Effector memory CD8-positive, alpha-beta T cell (primary cell): ENCODE results near the gene KSR2.

ENCODE experiments used
- ATAC-seq: fragments of 150-1000 bp; cut with Tn5 transposase; replicated peaks from 2 replicates; pipeline ENCODE4 v1.10.0; 2021; ENCODE audit warnings: mild to moderate bottlenecking, moderate library complexity
- DNase-seq, 3 experiments: peaks; one replicate each; pipeline ENCODE4 v3.0.0; 2021
- H3K27ac Mint-ChIP-seq, 2 donors: one replicate each; pipeline ENCODE4 v1.8.0; 2022; ENCODE audit warnings: mild to moderate bottlenecking in 2 of 2, mixed read lengths in 2 of 2, moderate library complexity in 2 of 2
- H3K27me3 Mint-ChIP-seq, 2 donors: one replicate each; pipeline ENCODE4 v1.8.0; 2022; ENCODE audit warnings: mixed read lengths in 2 of 2
- H3K36me3 Mint-ChIP-seq: one replicate; pipeline ENCODE4 v1.8.0; 2022; ENCODE audit warnings: mild to moderate bottlenecking, moderate library complexity, mixed read lengths; ENCODE audit not compliant: insufficient read depth
- H3K4me1 Mint-ChIP-seq, 2 donors: one replicate each; pipeline ENCODE4 v1.8.0; 2022; ENCODE audit warnings: low read depth in 2 of 2, mixed read lengths in 2 of 2
- H3K4me3 Mint-ChIP-seq, 2 donors: one replicate each; pipeline ENCODE4 v1.8.0; 2022; ENCODE audit warnings: mild to moderate bottlenecking in 2 of 2, mixed read lengths in 2 of 2, moderate library complexity in 2 of 2
- H3K9me3 Mint-ChIP-seq, 2 donors: one replicate each; pipeline ENCODE4 v1.8.0; 2022; ENCODE audit warnings: mixed read lengths in 2 of 2

Gene KSR2

DNA sequence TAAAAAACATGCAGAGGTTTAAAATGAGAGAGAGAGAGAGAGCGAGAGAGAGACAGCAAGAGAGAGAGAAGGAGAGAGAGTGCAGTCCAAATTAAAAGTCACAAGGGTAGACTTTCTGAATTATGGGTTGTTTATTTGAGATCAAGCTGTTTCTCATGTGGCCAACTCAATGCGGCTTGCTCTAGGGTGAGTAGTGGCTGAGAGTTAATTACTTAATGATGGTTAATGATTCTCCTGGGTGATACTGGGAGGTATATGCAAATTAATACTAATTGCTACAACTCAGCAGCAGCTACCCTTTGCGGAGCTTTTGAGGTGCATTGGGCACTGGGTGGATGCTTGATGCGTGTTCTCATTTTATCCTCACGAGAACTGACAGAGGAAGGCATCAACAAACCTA lies 485.3 kb downstream of the KSR2 start:
- no peak for ATAC-seq
- Mint-ChIP-seq H3K4me1 (no peaks in the 10 kb centered on the region), H3K27ac (no peak overlapping the region), H3K27me3 (peaks cover 6 to 8% of the 10 kb centered on the region in 2 donors), H3K9me3 (peaks cover 5 to 9% of the 10 kb centered on the region in 2 donors), H3K36me3 (no peaks in the 10 kb centered on the region), H3K4me3 (no peak overlapping the region)
- DNase-seq: no peak

DNA sequence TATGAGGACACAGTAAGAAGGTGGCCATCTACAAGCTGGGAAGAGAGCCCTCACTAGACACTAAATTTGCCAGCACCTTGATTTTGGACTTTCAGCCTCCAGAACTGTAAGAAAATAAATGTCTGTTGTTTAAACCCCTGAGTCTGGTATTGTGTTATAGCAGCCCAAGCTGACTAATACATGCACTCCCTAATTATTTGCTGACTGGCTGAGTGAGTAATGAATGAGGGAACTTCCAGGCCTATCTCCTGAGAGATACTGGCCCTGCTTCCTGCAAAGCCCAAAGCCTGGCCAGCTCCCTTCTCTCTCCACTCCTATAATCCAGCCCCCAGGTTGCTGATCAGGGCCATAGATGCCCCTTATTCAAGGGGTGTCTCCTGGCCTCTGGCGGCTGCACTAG lies 487.3 kb downstream of the KSR2 start:
- no peaks in the 10 kb centered on the region for H3K4me1 Mint-ChIP-seq
- H3K4me3 Mint-ChIP-seq: no peak overlapping the region
- DNase-seq (no peak), ATAC-seq (no peak)
- H3K36me3 Mint-ChIP-seq: no peaks in the 10 kb centered on the region
- no peak overlapping the region for H3K27ac Mint-ChIP-seq
- H3K27me3 Mint-ChIP-seq: no peaks in the 10 kb centered on the region
- H3K9me3 Mint-ChIP-seq: no peaks in the 10 kb centered on the region

DNA sequence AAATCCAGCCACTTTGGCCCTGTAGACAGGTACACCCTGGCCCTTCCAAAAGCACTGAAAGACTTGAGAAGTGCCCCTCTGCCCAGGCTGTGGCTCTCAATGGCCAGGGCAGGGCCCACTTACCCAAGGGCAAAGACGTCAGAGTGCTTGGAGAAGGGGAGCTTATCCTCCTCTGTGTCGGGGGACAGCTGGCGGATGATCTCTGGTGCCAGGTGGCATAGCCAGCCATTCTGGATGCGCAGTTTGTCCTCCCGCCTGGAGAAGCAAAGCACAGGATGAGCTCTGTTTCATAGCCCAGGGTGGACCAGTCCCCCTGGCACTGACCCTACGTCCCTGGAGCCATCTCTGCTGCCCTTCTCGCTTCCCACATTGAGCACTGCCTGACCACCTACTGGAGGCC lies 492.4 kb downstream of the KSR2 start:
- no peak overlapping the region for H3K4me3 Mint-ChIP-seq
- ATAC-seq: no peak
- H3K4me1 Mint-ChIP-seq: no peaks in the 10 kb centered on the region

DNA sequence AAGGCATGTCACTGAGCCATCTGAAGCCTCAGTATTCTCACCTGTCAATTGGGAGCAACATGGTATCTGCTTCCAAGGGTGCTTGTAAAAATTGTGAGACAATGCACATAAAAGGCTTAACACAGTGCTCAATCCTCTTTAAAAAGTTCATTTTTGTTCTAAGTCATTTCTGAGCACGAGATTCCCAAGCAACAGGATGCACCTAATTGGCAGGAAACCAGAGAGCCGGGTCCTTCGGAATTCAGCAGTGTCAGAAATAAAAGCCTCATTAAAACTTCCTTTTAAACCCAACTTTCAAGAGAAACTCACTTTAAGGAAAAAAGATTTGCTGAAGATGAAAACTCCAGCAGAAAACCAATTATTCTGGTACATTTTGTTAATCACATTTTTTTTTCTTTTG lies 494.9 kb downstream of the KSR2 start:
- H3K27me3 Mint-ChIP-seq: peaks cover 0 to 9% of the 10 kb centered on the region in 2 donors
- DNase-seq (no peak), ATAC-seq (no peak)

More for the DNA sequence above, 492.4 kb downstream of the KSR2 start:
- no peak overlapping the region for H3K27ac Mint-ChIP-seq
- H3K9me3 Mint-ChIP-seq: peaks cover 7 to 8% of the 10 kb centered on the region in 2 donors
- H3K27me3 Mint-ChIP-seq: peaks cover 0 to 9% of the 10 kb centered on the region in 2 donors
- peaks cover 2% of the 10 kb centered on the region for H3K36me3 Mint-ChIP-seq
- no peak for DNase-seq

DNA sequence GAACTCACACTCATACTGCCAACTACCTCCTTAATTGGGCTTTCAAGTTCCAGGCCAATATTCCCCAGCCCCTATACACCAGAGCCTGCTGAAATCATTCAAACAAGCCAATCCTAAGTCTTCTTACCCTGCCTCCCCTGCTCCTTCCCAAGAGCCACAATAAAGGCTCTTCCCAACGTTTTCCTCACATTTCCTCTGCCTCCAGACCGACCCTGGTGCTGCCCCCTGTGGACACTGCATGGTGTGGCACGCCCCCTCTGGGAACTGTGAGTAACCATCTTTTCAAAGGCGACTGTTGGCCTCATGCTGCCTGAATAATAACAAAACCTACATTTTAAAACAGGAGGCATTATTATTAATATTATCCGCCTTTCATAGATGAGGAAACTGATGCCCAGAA lies 495.8 kb downstream of the KSR2 start:
- H3K27me3 Mint-ChIP-seq: peaks cover 0 to 9% of the 10 kb centered on the region in 2 donors
- no peak for DNase-seq
- H3K27ac Mint-ChIP-seq: no peak overlapping the region

More for the DNA sequence above, 494.9 kb downstream of the KSR2 start:
- peaks cover 10 to 13% of the 10 kb centered on the region in 2 donors for H3K9me3 Mint-ChIP-seq
- H3K36me3 Mint-ChIP-seq: peaks cover 2% of the 10 kb centered on the region
- no peaks in the 10 kb centered on the region for H3K4me1 Mint-ChIP-seq
- no peak overlapping the region for H3K4me3 Mint-ChIP-seq
- no peak overlapping the region for H3K27ac Mint-ChIP-seq

DNA sequence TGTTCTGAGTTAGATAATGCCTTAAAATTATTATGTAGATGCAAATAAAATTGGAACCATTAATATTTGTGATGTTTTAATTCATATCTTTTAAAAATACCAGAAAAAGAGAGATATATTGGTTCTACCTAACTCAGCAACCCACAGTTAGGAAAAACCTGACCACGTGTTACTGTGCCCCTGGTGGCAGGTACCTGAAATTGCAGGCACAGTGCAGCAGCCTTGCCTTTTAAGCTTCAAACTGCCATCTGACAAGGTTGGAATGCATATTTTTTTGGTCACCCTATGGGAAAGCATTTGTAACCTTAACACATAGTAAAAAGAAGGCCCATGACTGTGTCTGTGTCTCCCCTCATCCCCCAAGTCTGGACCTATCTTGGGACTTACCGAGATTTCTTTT lies 498.0 kb downstream of the KSR2 start:
- Mint-ChIP-seq H3K27me3 (peaks cover 0 to 9% of the 10 kb centered on the region in 2 donors), H3K9me3 (peaks cover 10 to 13% of the 10 kb centered on the region in 2 donors), H3K27ac (no peak overlapping the region), H3K36me3 (peaks cover 2% of the 10 kb centered on the region), H3K4me1 (no peaks in the 10 kb centered on the region), H3K4me3 (no peak overlapping the region)
- DNase-seq (no peak), ATAC-seq (no peak)

More for the DNA sequence above, 495.8 kb downstream of the KSR2 start:
- Mint-ChIP-seq H3K4me3 (no peak overlapping the region), H3K36me3 (peaks cover 2% of the 10 kb centered on the region), H3K4me1 (no peaks in the 10 kb centered on the region), H3K9me3 (peaks cover 10 to 13% of the 10 kb centered on the region in 2 donors)
- ATAC-seq: no peak

DNA sequence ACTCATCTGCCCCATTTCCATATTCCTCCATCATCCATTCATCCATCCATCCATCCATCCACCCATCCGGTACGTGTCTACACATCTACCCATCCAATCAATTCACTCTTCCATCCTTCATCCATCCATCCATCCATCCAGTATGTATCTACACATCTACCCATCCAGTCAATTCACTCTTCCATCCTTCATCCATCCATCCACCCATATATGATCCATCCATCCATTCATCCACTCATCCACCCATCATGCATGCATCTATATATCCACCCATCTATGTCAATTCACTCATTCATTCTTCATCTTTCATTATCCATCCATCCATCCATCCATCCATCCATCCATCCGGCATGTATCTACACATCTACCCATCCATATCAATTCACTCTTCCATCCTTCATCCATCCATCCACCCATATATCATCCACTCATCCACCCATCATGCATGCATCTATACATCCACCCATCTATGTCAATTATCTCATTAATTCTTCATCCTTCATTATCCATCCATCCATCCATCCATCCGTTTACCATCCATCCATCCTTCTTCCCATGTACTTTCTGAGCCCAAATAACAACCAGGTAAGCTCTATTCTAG lies 498.8 kb downstream of the KSR2 start:
- Mint-ChIP-seq H3K9me3 (peaks cover 8 to 10% of the 10 kb centered on the region in 2 donors), H3K36me3 (peaks cover 2% of the 10 kb centered on the region), H3K27me3 (peaks cover 0 to 7% of the 10 kb centered on the region in 2 donors), H3K4me1 (no peaks in the 10 kb centered on the region), H3K27ac (no peak overlapping the region), H3K4me3 (no peak overlapping the region)
- ATAC-seq (no peak), DNase-seq (no peak)

DNA sequence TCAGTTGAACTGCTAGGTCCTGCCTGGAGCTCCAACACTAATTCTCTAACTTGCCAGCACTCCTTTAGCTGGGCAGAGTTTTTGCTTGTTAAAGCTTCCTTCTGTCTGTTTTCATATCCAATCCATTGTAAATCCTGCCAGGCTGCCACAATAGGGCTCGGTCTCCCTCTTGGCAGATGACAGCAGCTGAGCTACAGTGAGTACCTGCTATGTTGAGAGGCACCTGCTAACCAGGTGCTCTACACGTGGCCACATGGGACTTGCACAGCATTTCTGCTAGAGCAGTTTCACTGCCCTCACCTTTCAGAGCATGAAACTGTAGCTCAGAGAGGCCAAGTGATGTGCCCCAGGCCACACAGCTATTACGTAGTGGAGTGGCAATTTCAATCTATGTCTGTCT lies 500.8 kb downstream of the KSR2 start:
- H3K4me3 Mint-ChIP-seq: no peak overlapping the region
- H3K36me3 Mint-ChIP-seq: peaks cover 1% of the 10 kb centered on the region
- H3K27me3 Mint-ChIP-seq: peaks cover 0 to 6% of the 10 kb centered on the region in 2 donors
- peaks cover 5 to 20% of the 10 kb centered on the region in 2 donors for H3K9me3 Mint-ChIP-seq
- H3K4me1 Mint-ChIP-seq: no peaks in the 10 kb centered on the region
- ATAC-seq: no peak
- no peak for DNase-seq
- H3K27ac Mint-ChIP-seq: no peak overlapping the region

DNA sequence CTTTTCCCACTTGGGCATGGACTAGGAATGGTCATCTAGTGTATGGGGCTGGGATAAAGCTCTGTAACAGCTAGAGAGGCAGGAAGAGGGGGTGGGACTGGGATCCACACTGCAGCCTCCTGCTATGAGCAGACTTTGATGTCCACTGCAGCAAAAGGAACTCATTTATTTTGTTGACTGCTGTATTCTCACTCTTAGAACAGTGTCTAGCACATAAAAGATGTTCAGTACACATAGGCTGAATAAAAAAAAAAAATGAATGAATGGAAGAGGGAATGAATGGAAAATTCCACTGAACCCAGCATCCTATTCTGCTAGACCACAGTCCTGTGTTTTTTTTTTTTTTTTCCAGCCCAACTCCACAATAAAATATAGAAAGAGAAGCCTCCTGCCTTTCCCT lies 501.2 kb downstream of the KSR2 start:
- Mint-ChIP-seq H3K36me3 (no peaks in the 10 kb centered on the region), H3K27ac (no peak overlapping the region), H3K4me1 (no peaks in the 10 kb centered on the region), H3K9me3 (peaks cover 5 to 20% of the 10 kb centered on the region in 2 donors), H3K4me3 (no peak overlapping the region), H3K27me3 (peaks cover 0 to 6% of the 10 kb centered on the region in 2 donors)
- ATAC-seq: no peak
- no peak for DNase-seq

DNA sequence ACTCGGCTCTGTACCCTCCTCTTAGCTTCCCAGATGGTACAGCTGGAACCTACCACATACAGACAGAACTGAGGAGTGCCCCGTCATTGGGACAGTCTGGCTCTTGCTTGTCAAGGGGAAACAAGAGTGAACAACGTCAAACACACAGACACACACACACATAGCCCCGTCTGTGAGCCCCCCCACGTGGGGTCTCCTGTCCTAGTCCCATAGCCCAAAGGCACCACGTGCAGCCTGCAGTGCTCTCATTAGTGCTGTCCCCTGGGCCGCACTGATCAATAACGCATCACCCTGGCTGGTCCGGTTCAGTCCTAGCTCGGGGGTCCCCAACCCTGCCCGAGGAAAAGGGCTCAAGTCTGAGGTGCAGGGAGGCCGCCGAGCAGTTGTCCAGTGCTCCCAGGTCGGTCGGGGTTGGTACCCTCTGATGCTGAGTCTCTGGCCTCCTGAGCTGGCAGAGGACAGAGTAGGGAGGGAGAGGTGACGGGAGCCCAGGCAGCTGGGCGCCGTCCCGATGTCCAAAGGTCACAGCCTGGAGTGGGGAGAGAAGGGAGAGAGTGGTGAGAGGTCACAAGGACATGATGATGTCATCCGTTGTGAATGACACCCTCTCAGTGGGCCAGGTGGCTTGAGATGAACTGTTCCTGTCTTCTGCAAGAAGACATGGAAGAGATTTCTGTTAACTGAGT lies 502.0 kb downstream of the KSR2 start:
- Mint-ChIP-seq H3K27me3 (peaks cover 0 to 6% of the 10 kb centered on the region in 2 donors), H3K9me3 (peaks cover 9 to 20% of the 10 kb centered on the region in 2 donors), H3K4me3 (no peak overlapping the region), H3K27ac (no peak overlapping the region), H3K4me1 (no peaks in the 10 kb centered on the region), H3K36me3 (no peaks in the 10 kb centered on the region)
- no peak for ATAC-seq
- DNase-seq: no peak

DNA sequence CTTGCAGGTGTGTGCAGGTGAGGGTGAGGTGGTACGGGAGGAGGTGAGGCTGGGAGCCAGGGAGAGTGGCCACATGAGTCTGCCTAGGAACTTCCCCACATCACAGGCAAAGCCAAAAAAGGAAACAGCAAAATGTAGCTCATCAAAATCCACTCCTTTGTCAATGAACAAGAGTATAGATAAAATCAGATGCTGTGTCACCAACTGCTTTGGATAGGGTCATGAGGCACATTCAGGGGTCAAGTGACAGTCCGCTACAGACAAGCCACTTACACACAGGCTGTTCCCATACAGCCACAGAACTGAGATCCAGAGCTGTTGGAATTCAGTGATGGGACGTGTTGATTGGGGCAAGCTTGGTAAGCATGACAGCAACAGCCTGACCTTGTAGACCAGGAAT lies 507.1 kb downstream of the KSR2 start:
- peaks cover 6 to 15% of the 10 kb centered on the region in 2 donors for H3K9me3 Mint-ChIP-seq
- DNase-seq (no peak), ATAC-seq (no peak)
- H3K4me3 Mint-ChIP-seq: no peak overlapping the region
- no peaks in the 10 kb centered on the region for H3K36me3 Mint-ChIP-seq
- peaks cover 0 to 6% of the 10 kb centered on the region in 2 donors for H3K27me3 Mint-ChIP-seq
- no peak overlapping the region for H3K27ac Mint-ChIP-seq
- H3K4me1 Mint-ChIP-seq: no peaks in the 10 kb centered on the region

DNA sequence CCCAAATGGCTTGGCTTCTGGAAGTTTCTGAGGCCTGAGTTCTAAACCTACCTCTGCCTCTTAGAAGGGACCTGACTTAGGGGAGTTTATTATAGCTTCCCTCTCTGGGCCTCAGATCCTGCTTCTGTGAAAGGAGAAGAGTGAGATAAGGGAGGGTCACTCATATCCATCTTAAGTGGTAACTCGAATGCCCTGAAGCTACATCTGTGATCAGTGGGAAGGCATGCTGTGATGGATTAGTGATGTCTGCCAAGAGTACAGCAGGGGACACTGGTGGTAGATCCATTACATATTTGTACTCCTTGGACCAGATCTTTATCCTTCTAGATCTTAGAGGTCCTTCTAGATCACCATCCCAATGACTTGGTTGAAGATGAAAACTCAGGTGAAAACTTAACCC lies 509.6 kb downstream of the KSR2 start:
- peaks cover 9% of the 10 kb centered on the region in 2 donors for H3K9me3 Mint-ChIP-seq
- H3K4me3 Mint-ChIP-seq: no peak overlapping the region
- peaks cover 0 to 6% of the 10 kb centered on the region in 2 donors for H3K27me3 Mint-ChIP-seq
- H3K4me1 Mint-ChIP-seq: no peaks in the 10 kb centered on the region
- DNase-seq (no peak), ATAC-seq (no peak)
- H3K36me3 Mint-ChIP-seq: no peaks in the 10 kb centered on the region
- no peak overlapping the region for H3K27ac Mint-ChIP-seq

DNA sequence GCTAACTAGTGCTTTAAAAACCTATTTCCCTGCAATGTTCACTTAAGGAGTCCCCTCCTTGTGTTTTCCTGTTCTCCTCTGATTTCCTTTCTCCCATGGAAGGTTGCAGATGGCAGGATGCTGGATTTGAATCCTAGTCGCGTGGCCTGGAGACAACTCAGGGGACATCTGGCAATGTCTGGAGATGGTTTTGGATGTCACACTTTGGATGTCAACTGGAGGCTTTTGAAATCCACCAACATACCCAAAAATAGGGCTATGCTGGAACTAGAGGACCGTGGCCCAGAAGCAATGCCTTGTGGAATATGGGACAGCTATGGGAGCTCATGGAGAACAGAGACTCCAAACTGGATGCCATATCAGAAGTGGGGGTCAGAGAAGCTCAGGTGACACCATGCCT lies 511.6 kb downstream of the KSR2 start:
- no peak overlapping the region for H3K4me3 Mint-ChIP-seq
- H3K27me3 Mint-ChIP-seq: no peaks in the 10 kb centered on the region
- no peaks in the 10 kb centered on the region for H3K36me3 Mint-ChIP-seq
- no peaks in the 10 kb centered on the region for H3K4me1 Mint-ChIP-seq
- DNase-seq: no peak
- ATAC-seq: no peak
- peaks cover 0 to 3% of the 10 kb centered on the region in 2 donors for H3K9me3 Mint-ChIP-seq
- H3K27ac Mint-ChIP-seq: no peak overlapping the region

DNA sequence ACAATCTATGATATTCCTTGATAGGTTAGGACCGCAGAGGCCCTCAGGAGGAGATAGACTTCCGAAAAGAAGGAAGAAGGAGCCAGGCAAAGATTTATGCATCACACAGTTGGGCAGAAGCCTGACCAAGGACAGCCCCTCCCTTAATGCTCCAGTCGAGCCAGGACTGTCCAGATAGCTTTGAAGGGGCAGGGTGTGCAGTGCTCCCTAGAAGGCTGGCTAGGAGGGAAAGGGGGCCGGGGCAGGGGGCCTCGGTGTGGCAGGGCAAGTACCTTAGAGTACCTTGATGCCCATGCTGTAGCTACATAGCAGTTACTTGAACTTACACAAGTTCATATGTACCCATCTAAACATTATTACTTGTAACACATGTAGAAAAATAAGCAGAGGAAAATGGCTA lies 512.7 kb downstream of the KSR2 start:
- Mint-ChIP-seq H3K27ac (no peak overlapping the region), H3K27me3 (no peaks in the 10 kb centered on the region), H3K9me3 (peaks cover 0 to 3% of the 10 kb centered on the region in 2 donors), H3K36me3 (no peaks in the 10 kb centered on the region), H3K4me1 (no peaks in the 10 kb centered on the region), H3K4me3 (no peak overlapping the region)
- DNase-seq (no peak), ATAC-seq (no peak)
